Neuronal stem cell (in vitro differentiated cells): Measurements from ENCODE around the gene MTG2.

Source experiments
- DNase-seq: peaks from one replicate; pipeline ENCODE4 v3.0.0-alpha.2; 2013; ENCODE audit warnings: low spot score
- H2AFZ ChIP-seq: one replicate; pipeline ENCODE4 v1.6.1; 2013; ENCODE audit warnings: mild to moderate bottlenecking, low read length, inconsistent platforms
- H2AK5ac ChIP-seq: 2 replicates; pipeline ENCODE4 v1.6.1; 2013; ENCODE audit warnings: low read depth, mild to moderate bottlenecking, inconsistent platforms, low read length, moderate library complexity, mixed read lengths
- H2BK120ac ChIP-seq: 2 replicates; pipeline ENCODE4 v1.6.1; 2013; ENCODE audit warnings: low read depth, mild to moderate bottlenecking, inconsistent platforms, low read length, moderate library complexity, mixed read lengths
- H2BK12ac ChIP-seq: one replicate; pipeline ENCODE4 v1.6.1; 2013; ENCODE audit warnings: low read length, inconsistent platforms
- H2BK15ac ChIP-seq: 2 replicates; pipeline ENCODE4 v1.6.1; 2013; ENCODE audit warnings: mild to moderate bottlenecking, low read length, inconsistent platforms, mixed read lengths
- H2BK5ac ChIP-seq: one replicate; pipeline ENCODE4 v1.6.1; 2013; ENCODE audit warnings: inconsistent platforms, mild to moderate bottlenecking, low read length, moderate library complexity
- H3K14ac ChIP-seq: one replicate; pipeline ENCODE4 v1.6.1; 2013; ENCODE audit warnings: low read length, inconsistent platforms
- H3K18ac ChIP-seq: 2 replicates; pipeline ENCODE4 v1.6.1; 2013; ENCODE audit warnings: low read length, inconsistent platforms
- H3K23ac ChIP-seq: 2 replicates; pipeline ENCODE4 v1.6.1; 2013; ENCODE audit warnings: low read depth, mild to moderate bottlenecking, mixed read lengths, low read length, inconsistent platforms; ENCODE audit not compliant: poor library complexity
- H3K27ac ChIP-seq: replicated peaks from 3 replicates; pipeline ENCODE4 v1.5.1; 2013; ENCODE audit warnings: low read length, inconsistent platforms
- H3K27me3 ChIP-seq, 3 experiments: 2 replicates each; pipeline ENCODE4 v1.6.1; 2013; ENCODE audit warnings: low read length in 3 of 3, mild to moderate bottlenecking in 2 of 3, inconsistent platforms in 1 of 3, low read depth in 1 of 3, mixed read lengths in 1 of 3, moderate library complexity in 1 of 3; ENCODE audit not compliant: control insufficient read depth in 3 of 3, insufficient read depth in 3 of 3
- H3K36me3 ChIP-seq, 2 donors: replicated peaks in 1 of 2; 2 replicates each; pipeline ENCODE4 v1.6.1; 2013; ENCODE audit warnings: low read length in 2 of 2; ENCODE audit not compliant: control insufficient read depth in 2 of 2, insufficient read depth in 2 of 2
- H3K4ac ChIP-seq: 2 replicates; pipeline ENCODE4 v1.6.1; 2013; ENCODE audit warnings: inconsistent platforms, mild to moderate bottlenecking, low read length, moderate library complexity
- H3K4me1 ChIP-seq, 2 donors: 1 replicate in 1 of 2; 2 replicates in 1 of 2; pipeline ENCODE4 v1.6.1; 2013; ENCODE audit warnings: low read length in 2 of 2, low read depth in 1 of 2; ENCODE audit not compliant: control insufficient read depth in 2 of 2, insufficient read depth in 1 of 2
- H3K4me2 ChIP-seq: one replicate; pipeline ENCODE4 v1.6.1; 2013; ENCODE audit warnings: mild to moderate bottlenecking, low read length, inconsistent platforms; ENCODE audit not compliant: insufficient read depth, poor library complexity, severe bottlenecking
- H3K4me3 ChIP-seq, 2 donors: 2 replicates each; pipeline ENCODE4 v1.5.1; 2013; ENCODE audit warnings: low read length in 2 of 2, mild to moderate bottlenecking in 2 of 2, inconsistent platforms in 1 of 2, moderate library complexity in 1 of 2
- H3K79me1 ChIP-seq: one replicate; pipeline ENCODE4 v1.6.1; 2013; ENCODE audit warnings: low read depth, mild to moderate bottlenecking, inconsistent platforms, low read length, moderate library complexity
- H3K9ac ChIP-seq: one replicate; pipeline ENCODE4 v1.6.1; 2013; ENCODE audit warnings: mild to moderate bottlenecking, low read depth, low read length, inconsistent platforms; ENCODE audit not compliant: poor library complexity
- H3K9me3 ChIP-seq, 2 donors: replicated peaks in 1 of 2; 2 replicates each; pipeline versions ENCODE3 to v1.6.1; 2013; ENCODE audit warnings: low read length in 2 of 2, mild to moderate bottlenecking in 2 of 2, inconsistent platforms in 1 of 2, low read depth in 1 of 2, mixed read lengths in 1 of 2, moderate library complexity in 1 of 2; ENCODE audit not compliant: control insufficient read depth in 2 of 2, insufficient read depth in 1 of 2
- H4K8ac ChIP-seq: one replicate; pipeline ENCODE4 v1.6.1; 2013; ENCODE audit warnings: low read depth, mild to moderate bottlenecking, inconsistent platforms, low read length, moderate library complexity
- H4K91ac ChIP-seq: one replicate; pipeline ENCODE4 v1.6.1; 2013; ENCODE audit warnings: low read length, low read depth, mild to moderate bottlenecking, inconsistent platforms; ENCODE audit not compliant: poor library complexity
- WGBS, 2 donors: extraction: QIAGEN DNeasy Blood & Tissue Kit; methylation state at CpG; one replicate each; pipeline ENCODE4 v1.1.7; 2013; ENCODE audit warnings: missing lambda C conversion rate in 2 of 2, mixed read lengths in 1 of 2; ENCODE audit not compliant: insufficient read length in 2 of 2, insufficient replicate concordance in 1 of 2; ENCODE audit errors: extremely low coverage in 2 of 2; 5-methylcytosine and 5-hydroxymethylcytosine counted together

Gene MTG2

DNA sequence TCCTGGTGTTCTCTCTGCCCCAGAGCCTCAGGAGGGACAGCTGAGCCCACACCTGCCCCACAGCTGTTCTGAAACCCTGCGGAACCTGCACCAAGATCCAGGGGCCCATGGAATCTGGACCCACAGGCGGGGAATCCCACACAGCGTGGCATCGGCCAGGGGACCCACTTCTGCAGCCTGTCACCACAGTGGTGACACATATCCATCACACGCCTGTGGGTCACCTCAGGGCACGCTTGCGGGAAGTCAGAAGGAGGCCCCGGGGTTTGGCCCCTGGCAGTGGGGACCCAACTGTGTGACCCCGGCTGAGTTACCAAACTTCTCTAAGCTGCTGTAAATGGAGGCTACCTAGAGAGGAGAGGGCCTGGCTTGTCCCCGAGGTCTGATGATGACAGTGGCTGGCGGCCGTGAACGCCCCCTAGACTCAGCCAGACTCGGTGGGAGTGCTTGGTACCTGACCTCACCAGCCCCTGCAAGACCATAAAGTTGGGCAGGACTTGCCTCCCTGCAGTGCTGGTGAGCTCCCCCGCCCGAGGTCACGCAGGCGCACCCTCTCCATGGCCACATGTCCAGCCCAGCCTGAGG is 39.5 kb downstream of the MTG2 start:
- Histone ChIP-seq H3K23ac (peak overlapping the region; percentile 65), H3K27me3 (peaks cover 7 to 91% (median 34%) of the 10 kb centered on the region in 3 experiments), H3K18ac (peak overlapping the region; percentile 57), H3K27ac (no peak overlapping the region), H3K9ac (no peak overlapping the region), H2BK15ac (no peak overlapping the region), H2BK12ac (peak overlapping the region; percentile 41), H4K91ac (no peak overlapping the region), H3K4ac (no peak overlapping the region), H2AK5ac (peak overlapping the region; percentile 81), H2BK5ac (no peak overlapping the region), H2AFZ (no peak overlapping the region), H3K9me3 (peaks cover 0 to 2% of the 10 kb centered on the region in 2 donors), H3K4me1 (peaks cover 22 to 31% of the 10 kb centered on the region in 2 donors), H3K79me1 (no peaks in the 10 kb centered on the region), H2BK120ac (no peak overlapping the region), H3K4me2 (no peak overlapping the region), H3K14ac (peak overlapping the region; percentile 71), H4K8ac (no peak overlapping the region), H3K36me3 (no peaks in the 10 kb centered on the region), H3K4me3 (no peak overlapping the region)
- no peak for DNase-seq
- no CpG with 5 or more reads among the region's 18 CpGs for WGBS, 2 donors

GRCh38 chr20:62222972-62223371 is 40.1 kb downstream of the MTG2 start:
- Histone ChIP-seq H3K27ac (no peak overlapping the region), H3K23ac (peak overlapping the region; percentile 65), H4K91ac (no peak overlapping the region), H2BK12ac (peak overlapping the region; percentile 22), H3K27me3 (peaks cover 7 to 91% (median 33%) of the 10 kb centered on the region in 3 experiments), H3K9ac (peak overlapping the region; percentile 53), H2AK5ac (no peak overlapping the region), H3K36me3 (no peaks in the 10 kb centered on the region), H3K79me1 (no peaks in the 10 kb centered on the region), H2BK15ac (no peak overlapping the region), H3K4me2 (no peak overlapping the region), H3K14ac (peak overlapping the region; percentile 56), H3K4me3 (no peak overlapping the region), H4K8ac (no peak overlapping the region), H2BK5ac (no peak overlapping the region), H3K9me3 (peaks cover 0 to 2% of the 10 kb centered on the region in 2 donors), H2BK120ac (no peak overlapping the region), H3K4ac (no peak overlapping the region), H2AFZ (no peak overlapping the region), H3K4me1 (peaks cover 26 to 32% of the 10 kb centered on the region in 2 donors), H3K18ac (peak overlapping the region; percentile 57)
- no CpG with 5 or more reads among the region's 13 CpGs for WGBS, 2 donors
- DNase-seq, result no peak

GRCh38 chr20:62223571-62223970 is 40.7 kb downstream of the MTG2 start:
- no peak for DNase-seq
- Histone ChIP-seq H3K18ac (no peak overlapping the region), H3K23ac (no peak overlapping the region), H3K4ac (no peak overlapping the region), H3K4me1 (peaks cover 22 to 27% of the 10 kb centered on the region in 2 donors), H2BK120ac (no peak overlapping the region), H2AFZ (no peak overlapping the region), H3K9me3 (peaks cover 0 to 2% of the 10 kb centered on the region in 2 donors), H3K14ac (peak overlapping the region; percentile 64), H3K9ac (no peak overlapping the region), H3K79me1 (no peaks in the 10 kb centered on the region), H3K27ac (no peak overlapping the region), H3K27me3 (peaks cover 7 to 85% (median 27%) of the 10 kb centered on the region in 3 experiments), H4K8ac (no peak overlapping the region), H2BK15ac (peak overlapping the region; percentile 45), H2BK12ac (peak overlapping the region; percentile 4), H4K91ac (no peak overlapping the region), H2BK5ac (no peak overlapping the region), H2AK5ac (no peak overlapping the region), H3K36me3 (no peaks in the 10 kb centered on the region), H3K4me3 (no peak overlapping the region), H3K4me2 (no peak overlapping the region)
- WGBS, 2 donors, result no CpG with 5 or more reads among the region's 9 CpGs

GRCh38 chr20:62224113-62224855 is 41.5 kb downstream of the MTG2 start:
- H3K36me3 ChIP-seq, result no peaks in the 10 kb centered on the region
- H3K27me3 ChIP-seq, result peaks cover 6 to 79% (median 21%) of the 10 kb centered on the region in 3 experiments
- H3K4ac ChIP-seq, result no peak overlapping the region
- no peak overlapping the region for H3K4me3 ChIP-seq
- H3K14ac ChIP-seq, result peak overlapping the region; percentile 64
- DNase-seq, result no peak
- no peak overlapping the region for H2AFZ ChIP-seq
- no peak overlapping the region for H2BK15ac ChIP-seq
- H3K4me2 ChIP-seq, result no peak overlapping the region
- H4K8ac ChIP-seq, result no peak overlapping the region
- H4K91ac ChIP-seq, result no peak overlapping the region
- H2AK5ac ChIP-seq, result peak overlapping the region; percentile 70
- no peak overlapping the region for H3K18ac ChIP-seq
- peaks cover 17 to 20% of the 10 kb centered on the region in 2 donors for H3K4me1 ChIP-seq
- no peaks in the 10 kb centered on the region for H3K79me1 ChIP-seq
- no peak overlapping the region for H2BK5ac ChIP-seq
- peak overlapping the region; percentile 16 for H3K9ac ChIP-seq
- H3K9me3 ChIP-seq, result peaks cover 0 to 2% of the 10 kb centered on the region in 2 donors
- H2BK120ac ChIP-seq, result no peak overlapping the region
- H3K27ac ChIP-seq, result no peak overlapping the region
- H3K23ac ChIP-seq, result peak overlapping the region; percentile 43
- H2BK12ac ChIP-seq, result peak overlapping the region; percentile 84
- no CpG with 5 or more reads among the region's 21 CpGs for WGBS, 2 donors
